AG20443 (cell line): ENCODE results near the gene CMBL.
"Not testable (repeated sequence)": the region's sequence is repeated elsewhere in the genome, so short reads cannot be mapped to it uniquely, and the experiment has no call there.

Experiments
- DNase-seq: peaks from one replicate; pipeline ENCODE4 v3.0.0; 2012; ENCODE audit warnings: low spot score, mixed read lengths

The CMBL gene

GRCh38 chr5:10285362-10285761 is 22.3 kb downstream of the CMBL start:
- DNase-seq: not testable (repeated sequence)

DNA sequence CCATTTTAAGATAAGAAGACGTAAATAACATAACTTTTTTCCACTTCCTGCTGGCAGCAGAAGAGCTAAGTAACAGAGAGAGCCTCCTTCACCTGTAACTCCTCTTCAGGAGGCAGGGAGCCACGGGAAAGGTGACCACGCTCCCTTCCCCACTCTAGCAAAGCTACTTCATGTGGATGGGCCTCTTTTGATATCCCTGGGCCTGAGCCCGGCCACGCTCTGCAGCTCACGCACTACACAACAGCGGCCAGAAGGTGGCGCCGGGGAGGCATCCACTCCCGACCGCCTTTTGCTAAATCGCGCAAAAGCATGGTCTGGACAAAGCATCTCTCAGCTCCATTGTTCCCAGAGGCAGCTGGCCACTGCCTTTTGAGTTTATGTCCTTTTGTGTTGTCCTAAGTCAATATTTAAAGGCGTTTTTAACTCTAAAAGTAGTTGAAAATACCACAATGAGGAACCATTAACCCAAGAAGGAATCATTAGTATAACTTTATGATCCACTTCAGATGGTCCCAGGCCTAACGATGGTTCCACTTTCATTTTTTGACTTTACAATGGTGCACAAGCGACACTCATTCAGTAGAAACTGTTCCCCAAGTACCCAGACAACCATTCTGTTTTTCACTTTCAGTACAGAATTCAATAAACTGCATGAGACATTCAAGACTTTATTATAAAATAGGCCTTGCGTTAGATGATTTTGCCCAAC is 23.6 kb downstream of the CMBL start:
- DNase-seq: peak; percentile 89

DNA sequence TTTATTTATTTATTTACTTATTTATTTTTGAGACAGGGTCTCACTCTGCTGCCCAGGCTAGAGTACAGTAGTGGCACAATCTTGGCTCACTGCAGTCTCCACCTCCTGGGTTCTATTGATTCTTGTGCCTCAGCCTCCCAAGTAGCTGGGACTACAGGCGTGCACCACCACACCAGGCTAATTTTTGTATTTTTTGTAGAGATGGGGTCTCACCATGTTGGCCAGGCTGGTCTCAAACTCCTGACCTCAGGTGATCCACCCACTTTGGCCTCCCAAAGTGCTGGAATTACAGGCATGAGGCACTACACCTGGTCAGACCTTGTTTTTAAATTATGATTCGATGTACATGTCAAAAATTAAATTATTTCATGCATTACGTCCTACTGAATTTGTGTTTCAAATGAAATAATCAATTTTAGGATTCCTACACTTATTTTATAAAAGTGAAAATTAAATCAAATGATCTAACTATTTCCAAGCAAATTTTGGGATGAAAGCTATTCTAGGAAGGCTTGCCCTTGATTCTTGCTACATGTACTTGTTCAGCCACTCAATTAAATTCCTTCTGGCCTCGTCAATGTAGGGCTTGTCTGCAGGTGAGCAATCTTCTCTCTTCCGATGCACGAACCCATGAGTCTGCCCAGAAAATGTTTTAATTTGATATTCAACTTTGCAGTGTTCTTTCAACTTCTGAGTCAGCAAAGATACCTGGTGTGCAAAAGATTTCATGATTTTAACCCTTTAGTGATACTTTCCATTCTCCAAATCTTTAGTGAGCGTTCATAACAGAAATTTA is 27.6 kb downstream of the CMBL start:
- DNase-seq: no peak

DNA sequence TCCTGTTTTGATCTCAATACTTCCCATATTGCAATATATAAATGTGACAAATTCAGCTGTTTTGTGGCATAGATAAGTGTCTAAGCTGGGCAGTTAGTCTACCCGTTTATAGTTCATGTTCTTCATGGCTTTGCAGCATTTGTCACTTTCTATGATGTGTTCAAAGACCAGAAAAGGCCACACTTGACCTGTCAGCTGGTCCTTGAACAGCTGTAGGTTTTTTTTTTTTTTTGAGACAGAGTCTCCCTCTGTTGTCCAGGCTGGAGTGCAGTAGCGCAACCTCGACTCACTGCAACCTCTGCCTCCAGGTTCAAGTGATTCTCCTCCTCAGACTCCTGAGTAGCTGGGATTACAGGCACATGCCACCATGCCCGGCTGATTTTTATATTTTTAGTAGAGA is 28.4 kb downstream of the CMBL start:
- no peak for DNase-seq

DNA sequence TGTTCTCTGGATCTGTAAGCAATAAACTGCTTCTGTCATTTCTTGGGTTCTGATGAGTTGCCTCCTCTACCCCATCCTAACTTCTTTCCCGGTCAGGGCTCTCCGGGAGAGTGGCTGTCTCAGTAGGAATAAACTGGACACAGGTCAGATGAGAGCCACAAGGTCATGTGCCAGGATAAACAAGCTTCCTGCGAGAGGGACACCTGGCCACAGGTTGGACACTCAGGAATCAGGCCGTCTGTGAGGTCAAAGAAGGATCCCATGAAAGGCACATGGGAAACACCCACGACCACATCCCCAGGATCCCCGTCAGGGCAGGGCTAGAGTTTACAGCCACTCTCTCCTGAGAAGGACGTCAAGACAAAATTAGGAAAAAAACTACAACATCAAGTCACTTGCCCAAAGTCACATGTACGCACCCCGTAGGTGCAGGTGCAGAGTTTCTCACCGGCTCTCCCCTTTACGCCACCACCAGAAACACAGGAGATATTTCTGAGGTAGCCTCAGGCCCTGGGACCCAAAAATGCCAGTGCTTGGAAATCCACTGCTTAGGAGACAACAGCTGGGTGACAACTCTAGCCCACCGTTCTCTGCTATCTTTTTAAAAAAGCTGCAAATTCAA is 28.9 kb downstream of the CMBL start:
- no peak for DNase-seq

- no peak for DNase-seq
These were observed 29.7 kb downstream of the CMBL start for GRCh38 chr5:10277773-10278630.

DNA sequence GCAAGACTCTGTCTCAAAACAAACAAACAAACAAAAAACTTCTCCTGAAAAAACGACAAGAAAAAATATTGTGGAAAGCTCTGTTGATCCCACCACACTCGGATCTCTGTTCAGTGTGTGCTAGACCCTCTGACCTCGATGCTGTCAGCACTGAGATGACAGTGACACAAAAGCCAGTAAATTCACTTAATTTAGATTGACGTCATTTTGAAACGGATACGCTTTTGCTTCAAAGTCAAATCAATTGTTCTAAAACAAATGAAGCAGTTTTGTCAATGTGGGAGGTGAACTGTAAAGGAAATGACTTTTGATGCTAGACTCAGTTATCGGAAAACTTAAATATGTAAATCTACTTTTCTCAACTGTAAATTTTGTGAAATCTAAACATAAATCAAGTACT is 31.0 kb downstream of the CMBL start:
- no peak for DNase-seq

- no peak for DNase-seq
These were observed 31.7 kb downstream of the CMBL start for GRCh38 chr5:10275991-10276390.

DNA sequence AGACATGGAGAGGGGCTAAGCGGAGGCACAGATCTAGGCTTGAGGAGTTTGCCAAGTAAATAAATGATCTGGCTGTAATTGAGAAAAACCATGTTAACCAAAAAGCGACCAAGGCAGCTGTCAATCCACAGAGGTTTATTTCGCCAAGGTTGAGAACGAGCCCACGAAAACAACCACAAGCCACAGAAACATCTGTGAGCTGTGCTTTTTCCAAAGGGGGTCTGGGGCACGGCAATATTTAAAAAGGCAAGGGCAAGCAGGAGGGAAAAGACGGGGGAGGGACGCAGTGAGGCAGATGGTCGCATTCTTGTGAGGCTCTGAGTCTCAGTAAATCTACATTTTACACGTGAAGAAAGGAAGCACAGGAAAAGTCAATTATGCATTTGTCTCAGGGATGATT is 32.2 kb downstream of the CMBL start:
- no peak for DNase-seq

DNA sequence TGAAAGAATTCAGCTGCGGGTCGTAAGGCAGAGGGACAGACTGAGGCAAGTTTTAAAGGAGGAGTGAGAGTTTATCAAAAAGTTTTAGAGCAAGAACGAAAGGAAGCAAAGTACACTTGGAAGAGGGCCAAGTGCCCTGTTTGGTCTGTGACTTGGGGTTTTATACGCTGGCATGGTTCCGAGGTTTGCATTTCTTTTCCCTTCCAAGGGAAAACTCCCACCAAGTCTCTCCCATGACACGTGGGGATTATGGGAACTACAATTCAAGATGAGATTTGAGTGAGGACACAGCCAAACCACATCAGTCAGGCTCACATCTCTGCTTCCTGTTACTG is 34.9 kb downstream of the CMBL start:
- not testable (repeated sequence) for DNase-seq

GRCh38 chr5:10272053-10272874 is 35.4 kb downstream of the CMBL start:
- DNase-seq: no peak

- DNase-seq: no peak
These were observed 39.6 kb downstream of the CMBL start for GRCh38 chr5:10268100-10268499.

DNA sequence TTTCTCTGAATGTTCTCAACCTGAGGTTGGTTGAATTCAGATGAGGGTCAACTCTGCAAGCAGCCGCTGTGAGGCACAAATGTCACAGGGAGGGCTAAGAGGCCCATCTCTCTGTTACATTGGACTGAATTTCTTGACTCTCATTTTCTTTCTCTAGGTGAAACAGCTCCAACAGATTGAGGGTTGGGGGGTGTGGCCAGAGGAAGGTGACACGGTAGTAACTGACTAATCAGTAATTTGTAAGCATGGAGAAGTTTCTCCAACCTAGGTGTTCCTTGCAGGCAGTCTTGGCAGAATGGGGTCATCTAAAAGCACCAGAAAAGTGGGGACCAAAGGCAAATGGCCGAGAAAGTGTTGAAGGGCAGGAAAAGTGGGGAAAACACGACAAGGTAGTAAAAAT is 40.9 kb downstream of the CMBL start:
- no peak for DNase-seq

GRCh38 chr5:10266137-10266536 is 41.6 kb downstream of the CMBL start:
- DNase-seq: no peak

- DNase-seq: no peak
These were observed 42.2 kb downstream of the CMBL start for GRCh38 chr5:10265245-10266109.

GRCh38 chr5:10264604-10265003 is 43.1 kb downstream of the CMBL start:
- DNase-seq: no peak

GRCh38 chr5:10262995-10263394 is 44.7 kb downstream of the CMBL start:
- no peak for DNase-seq

DNA sequence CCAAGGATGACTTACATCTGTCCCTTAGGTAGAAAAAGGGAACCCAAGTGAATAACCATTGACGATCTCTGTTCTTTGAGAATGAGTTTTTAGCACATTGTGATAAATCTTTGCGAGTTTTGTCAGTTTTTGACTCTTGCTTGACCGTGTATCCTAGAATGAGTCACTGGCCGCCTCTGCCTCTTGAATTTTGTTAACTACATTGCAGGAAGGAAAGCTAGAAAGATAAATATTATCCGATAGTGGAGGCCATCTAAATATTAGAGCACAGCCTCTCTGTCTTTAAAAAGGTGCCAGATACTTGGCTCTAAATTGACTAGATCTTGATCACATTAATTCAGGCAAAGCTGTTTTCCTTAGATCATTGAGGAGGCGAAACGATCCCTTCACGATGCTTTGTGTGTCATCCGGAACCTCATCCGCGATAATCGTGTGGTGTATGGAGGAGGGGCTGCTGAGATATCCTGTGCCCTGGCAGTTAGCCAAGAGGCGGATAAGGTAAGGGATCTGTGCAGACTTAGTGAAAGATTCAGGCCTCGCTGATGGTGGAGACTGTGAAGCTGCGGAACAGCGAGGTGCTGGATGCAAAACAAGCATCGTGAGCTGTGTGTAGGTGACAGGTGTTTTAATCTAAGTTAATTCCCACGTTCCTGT is 45.5 kb downstream of the CMBL start:
- no peak for DNase-seq

DNA sequence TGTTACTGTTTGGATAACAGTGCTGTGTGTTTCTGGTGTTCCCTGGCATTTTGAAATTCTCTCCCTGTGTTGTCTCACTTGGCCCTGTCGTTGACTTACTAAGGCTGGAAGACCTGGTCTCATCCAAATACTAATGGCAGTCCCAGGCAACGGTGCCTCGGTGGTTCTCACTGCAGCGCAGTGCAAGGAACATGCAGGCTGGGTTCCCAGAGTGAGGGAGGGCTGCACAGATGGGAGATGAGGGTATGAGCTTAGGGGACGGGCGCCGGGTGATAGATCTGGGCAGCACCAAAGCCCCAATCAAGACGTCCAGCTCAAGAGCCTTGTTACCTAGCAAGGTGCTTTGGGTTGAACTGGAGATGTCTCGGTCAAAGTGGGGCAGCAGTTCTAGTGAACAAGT is 46.6 kb downstream of the CMBL start:
- no peak for DNase-seq

- no peak for DNase-seq
These were observed 47.8 kb downstream of the CMBL start for GRCh38 chr5:10259899-10260298.
